Measurements from ENCODE around the gene IRS2. TPM values are rescaled to one million over a fixed set of nuclear protein-coding genes. Genes with fewer than 3 reads are reported as not detected.

IRS2 gene
- total RNA-seq, 6 donors from 2014 or later: 31.8 to 67.9 (median 46.4) TPM

- TF ChIP-seq EP300 (IDR thresholded peaks at IDR 0.05) (no peak), POLR2AphosphoS5 (IDR thresholded peaks at IDR 0.05) (no peak), CTCF (IDR thresholded peaks at IDR 0.05) (peak in 4 of 6 experiments; percentile 19 to 34 (median 30)), POLR2A (IDR thresholded peaks at IDR 0.05) (no peak)
- 27 to 36% methylated on average over 7 of the region's 7 CpGs for WGBS, 2 donors
- Histone ChIP-seq H3K4me1 (peaks cover 13 to 21% (median 17%) of the 10 kb centered on the region in 4 donors), H3K9me3 (no peaks in the 10 kb centered on the region), H3K27ac (peak overlapping the region in 3 of 4 donors; percentile 16 to 30 (median 27)), H3K4me3 (no peak overlapping the region), H3K36me3 (no peaks in the 10 kb centered on the region), H3K27me3 (no peaks in the 10 kb centered on the region)
- DNase-seq (no peak), ATAC-seq (ENCODE audit: low FRiP score in 2 of 2) (peak in 1 of 2 donors; percentile 3)
Observed at GRCh38 chr13:109790942-109791605, 4.7 kb upstream of the IRS2 start.

GRCh38 chr13:109790086-109790485 lies 3.7 kb upstream of the IRS2 start:
- no peak overlapping the region for H3K4me3 ChIP-seq
- ATAC-seq (ENCODE audit: low FRiP score in 2 of 2) (no peak), DNase-seq (no peak)
- 24 to 46% methylated on average over 1 of the region's 1 CpG for WGBS, 2 donors
- no peaks in the 10 kb centered on the region for H3K27me3 ChIP-seq
- no peaks in the 10 kb centered on the region for H3K36me3 ChIP-seq
- TF ChIP-seq POLR2AphosphoS5 (IDR thresholded peaks at IDR 0.05) (no peak), POLR2A (IDR thresholded peaks at IDR 0.05) (no peak), CTCF (IDR thresholded peaks at IDR 0.05) (no peak), EP300 (IDR thresholded peaks at IDR 0.05) (no peak)
- H3K9me3 ChIP-seq: no peaks in the 10 kb centered on the region
- peaks cover 15 to 21% (median 20%) of the 10 kb centered on the region in 4 donors for H3K4me1 ChIP-seq
- H3K27ac ChIP-seq: no peak overlapping the region

GRCh38 chr13:109789262-109789661 lies 2.9 kb upstream of the IRS2 start:
- Histone ChIP-seq H3K36me3 (peaks cover 0 to 2% (median 1%) of the 10 kb centered on the region in 4 donors), H3K4me1 (peaks cover 17 to 26% (median 22%) of the 10 kb centered on the region in 4 donors), H3K27me3 (no peaks in the 10 kb centered on the region), H3K9me3 (no peaks in the 10 kb centered on the region), H3K4me3 (no peak overlapping the region), H3K27ac (peak overlapping the region in 2 of 4 donors; percentile 10 to 35)
- DNase-seq (no peak), ATAC-seq (ENCODE audit: low FRiP score in 2 of 2) (no peak)
- no peak for TF ChIP-seq EP300 (IDR thresholded peaks at IDR 0.05)
- TF ChIP-seq CTCF (IDR thresholded peaks at IDR 0.05): no peak
- no peak for TF ChIP-seq POLR2A (IDR thresholded peaks at IDR 0.05)
- TF ChIP-seq POLR2AphosphoS5 (IDR thresholded peaks at IDR 0.05): no peak
- WGBS, 2 donors: 20 to 21% methylated on average over 2 of the region's 2 CpGs

- no peak overlapping the region for H3K4me3 ChIP-seq
- peaks cover 4 to 9% (median 9%) of the 10 kb centered on the region in 4 donors for H3K36me3 ChIP-seq
- DNase-seq: no peak
- no peaks in the 10 kb centered on the region for H3K27me3 ChIP-seq
- H3K9me3 ChIP-seq: no peaks in the 10 kb centered on the region
- peak overlapping the region in 2 of 4 donors; percentile 10 to 93 for H3K27ac ChIP-seq
- ATAC-seq (ENCODE audit: low FRiP score in 2 of 2): no peak
- no peak for TF ChIP-seq CTCF (IDR thresholded peaks at IDR 0.05)
- TF ChIP-seq POLR2A (IDR thresholded peaks at IDR 0.05): peak in 1 of 4 donors; percentile 48
- H3K4me1 ChIP-seq: peaks cover 23 to 33% (median 28%) of the 10 kb centered on the region in 4 donors
- 55 to 67% methylated on average over 7 of the region's 7 CpGs for WGBS, 2 donors
Observed at GRCh38 chr13:109788372-109789111, 2.2 kb upstream of the IRS2 start.

Measured in upper lobe of left lung (tissue), 6 donors.